Left hindlimb (tissue), 1 donor: Measurements from ENCODE around the gene ABL2.

Experiments
- DNase-seq: peaks from one replicate; pipeline ENCODE4 v3.0.0-alpha.2; 2018

The ABL2 gene

GRCh38 chr1:179128520-179128919, 101.0 kb downstream of the ABL2 start:
- no peak for DNase-seq

- no peak for DNase-seq
These were observed 102.1 kb downstream of the ABL2 start for GRCh38 chr1:179127163-179127895.

GRCh38 chr1:179126338-179127060, 103.0 kb downstream of the ABL2 start:
- DNase-seq: no peak

GRCh38 chr1:179124873-179125272, 104.6 kb downstream of the ABL2 start:
- DNase-seq: no peak

- DNase-seq: no peak
These were observed 108.1 kb downstream of the ABL2 start for GRCh38 chr1:179121159-179121938.

GRCh38 chr1:179120736-179121135, 108.7 kb downstream of the ABL2 start:
- no peak for DNase-seq

GRCh38 chr1:179119513-179119912, 110.0 kb downstream of the ABL2 start:
- DNase-seq: no peak

- no peak for DNase-seq
These were observed 114.3 kb downstream of the ABL2 start for GRCh38 chr1:179115181-179115580.

- no peak for DNase-seq
These were observed 120.8 kb downstream of the ABL2 start for GRCh38 chr1:179108644-179109043.

- DNase-seq: no peak
These were observed 121.5 kb downstream of the ABL2 start for GRCh38 chr1:179107706-179108629.

GRCh38 chr1:179105393-179105792, 124.1 kb downstream of the ABL2 start:
- DNase-seq: no peak

- no peak for DNase-seq
These were observed 124.7 kb downstream of the ABL2 start for GRCh38 chr1:179104611-179105250.

GRCh38 chr1:179103999-179104398, 125.5 kb downstream of the ABL2 start:
- DNase-seq: no peak

- DNase-seq: no peak
These were observed 127.9 kb downstream of the ABL2 start for GRCh38 chr1:179101566-179101965.

- DNase-seq: no peak
These were observed 129.6 kb downstream of the ABL2 start for GRCh38 chr1:179099891-179100290.

GRCh38 chr1:179095924-179096323, 133.6 kb downstream of the ABL2 start:
- no peak for DNase-seq

- DNase-seq: no peak
These were observed 134.1 kb downstream of the ABL2 start for GRCh38 chr1:179095377-179095776.

- DNase-seq: no peak
These were observed 134.7 kb downstream of the ABL2 start for GRCh38 chr1:179094818-179095217.

GRCh38 chr1:179092896-179093461, 136.5 kb downstream of the ABL2 start:
- DNase-seq: no peak

GRCh38 chr1:179091691-179092165, 137.7 kb downstream of the ABL2 start:
- DNase-seq: no peak

GRCh38 chr1:179090923-179091322, 138.6 kb downstream of the ABL2 start:
- DNase-seq: no peak
